Stimulated activated CD4-positive, alpha-beta T cell treated with anti-CD3 and anti-CD28 coated beads, Interleukin-1b, Interleukin-23, amount 100 ng/mL, for 1 hour (primary cell): ENCODE measurements around the gene ALX4.

Source experiments
- DNase-seq, 2 donors: peaks; one replicate each; pipeline ENCODE4 v3.0.0-alpha.2; 2020; ENCODE audit warnings: low read depth in 2 of 2

The ALX4 gene

DNA sequence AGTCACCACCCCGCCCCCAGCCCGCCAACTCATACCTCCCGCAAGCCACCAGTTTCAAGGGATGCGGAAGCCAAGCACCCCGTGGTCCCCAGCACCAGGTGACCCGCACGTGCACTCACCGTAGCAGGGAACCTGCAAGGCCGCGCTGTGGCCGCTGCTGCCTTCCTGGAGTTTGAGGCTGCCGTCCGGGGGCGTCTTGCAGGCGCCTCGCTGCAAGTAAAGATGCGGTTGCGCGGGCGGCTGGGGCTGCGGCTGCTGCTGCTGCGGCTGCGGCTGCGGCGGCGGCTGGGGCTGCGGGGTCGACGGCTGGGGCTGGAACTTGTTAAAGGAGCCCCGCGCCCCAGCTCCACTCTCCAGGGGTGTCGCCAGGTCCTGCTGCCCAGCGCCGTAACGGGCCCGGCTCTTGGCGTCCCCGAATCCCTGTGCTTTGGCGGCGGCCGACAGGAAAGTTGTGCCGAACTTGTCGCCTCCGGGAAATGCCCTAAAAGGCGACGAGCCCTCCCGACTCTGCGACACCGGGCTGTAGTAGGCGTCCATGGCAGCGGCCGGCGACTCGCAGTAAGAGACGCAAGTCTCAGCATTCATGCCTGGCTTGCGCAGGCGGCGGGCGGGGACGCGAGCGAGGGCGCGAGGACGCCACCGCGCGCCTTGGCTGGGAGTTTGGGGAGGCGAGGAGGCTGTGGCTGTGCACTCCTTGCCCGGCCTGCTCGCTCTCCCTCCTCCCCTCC, at the start of gene ALX4:
Gene ALX4, minus strand, starts transcription at position 662 of the 728 bp plus-strand sequence. Its CDS starts 77 bp downstream, at position 585.
- no peak for DNase-seq

- no peak for DNase-seq
These were observed 49.2 kb upstream of the ALX4 start for GRCh38 chr11:44359162-44359561.

DNA sequence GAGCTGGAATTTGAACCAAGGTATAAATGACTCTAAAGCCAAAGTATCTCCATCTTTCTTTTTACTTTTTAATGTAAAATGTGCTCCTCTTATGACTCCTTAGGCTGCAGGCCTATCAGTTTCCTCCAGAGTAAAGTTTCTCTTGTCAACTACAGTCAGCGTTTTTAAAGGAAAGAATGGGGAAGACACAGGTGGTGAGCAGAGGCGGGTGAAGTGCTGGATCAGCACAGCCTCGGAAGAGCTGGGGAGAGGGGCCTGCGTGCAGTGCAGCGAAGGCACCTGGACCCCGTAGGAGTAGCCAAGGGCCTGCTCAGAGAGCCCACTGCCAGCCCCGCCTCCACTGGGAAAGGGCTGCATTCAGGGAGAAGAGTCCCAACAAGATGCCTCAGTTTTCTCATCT, 48.8 kb upstream of the ALX4 start:
- DNase-seq = no peak

DNA sequence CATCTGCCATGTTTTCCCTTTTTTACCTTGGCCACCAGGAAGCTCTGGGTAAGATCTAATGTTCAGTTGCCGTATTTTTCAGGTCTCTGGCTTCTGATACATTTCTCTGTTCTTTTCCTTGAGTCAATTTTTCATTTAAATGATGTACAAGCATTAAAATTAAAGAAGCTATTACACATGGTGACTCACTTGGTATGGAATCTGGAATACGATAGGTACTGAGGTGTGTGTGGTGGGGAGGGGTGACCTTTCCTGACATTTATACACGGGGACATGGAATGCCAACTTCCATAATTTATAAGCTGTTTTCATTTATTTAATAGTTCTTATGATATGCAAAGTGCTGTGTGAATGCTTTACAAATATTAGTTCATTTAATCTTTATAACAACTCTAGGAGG, 47.8 kb upstream of the ALX4 start:
- DNase-seq = no peak

DNA sequence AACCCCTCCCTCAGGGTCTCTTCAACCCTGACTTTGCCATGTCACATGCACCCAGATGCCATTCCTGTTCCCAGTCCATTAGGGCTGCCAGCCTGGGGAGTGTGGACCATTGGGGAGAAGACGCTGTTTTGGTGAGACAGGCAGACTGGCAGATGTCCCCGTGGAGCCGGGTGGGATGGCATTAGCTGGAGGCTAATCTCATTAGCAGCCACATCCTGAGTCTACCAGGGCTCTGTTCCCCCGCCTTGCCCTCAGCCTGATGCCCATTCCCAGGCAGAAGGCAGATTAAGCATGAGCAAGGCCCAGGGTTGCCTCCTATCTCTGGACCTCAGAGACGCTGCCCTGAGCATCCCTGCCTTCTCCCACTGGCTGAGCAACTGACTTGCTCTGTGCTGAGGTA, 46.4 kb upstream of the ALX4 start:
- no peak for DNase-seq

GRCh38 chr11:44351898-44352498, 42.1 kb upstream of the ALX4 start:
- no peak for DNase-seq

DNA sequence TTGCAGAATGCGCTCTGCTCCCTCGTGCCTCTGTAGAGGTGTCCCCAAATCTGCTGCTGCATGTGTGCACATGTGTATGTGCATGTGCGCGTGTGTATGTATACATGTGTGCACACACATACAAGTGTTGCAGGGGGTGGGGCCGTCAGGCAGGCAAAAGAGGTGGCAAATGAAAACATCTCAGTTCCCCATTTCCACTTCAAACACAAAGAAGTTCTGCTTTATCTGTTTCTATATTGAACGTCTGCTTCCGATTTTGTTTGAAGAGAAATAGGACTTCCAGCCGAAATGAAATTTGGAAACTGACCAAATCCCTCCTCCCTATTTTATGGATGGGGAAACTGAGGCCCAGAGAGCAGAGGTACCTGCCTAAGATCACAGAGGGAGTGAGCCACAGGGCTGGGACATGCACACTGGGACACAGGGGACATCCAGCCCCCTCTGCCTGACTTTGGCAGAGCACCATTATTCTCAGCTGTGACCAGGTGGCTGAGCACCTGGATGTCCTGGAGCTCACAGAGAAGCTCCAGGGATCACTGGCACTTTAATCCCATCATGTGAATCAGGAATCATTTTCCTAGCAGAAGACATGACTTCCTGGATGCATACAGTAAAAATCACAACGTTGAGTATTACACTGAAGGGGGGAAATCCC, 41.2 kb upstream of the ALX4 start:
- DNase-seq = no peak

DNA sequence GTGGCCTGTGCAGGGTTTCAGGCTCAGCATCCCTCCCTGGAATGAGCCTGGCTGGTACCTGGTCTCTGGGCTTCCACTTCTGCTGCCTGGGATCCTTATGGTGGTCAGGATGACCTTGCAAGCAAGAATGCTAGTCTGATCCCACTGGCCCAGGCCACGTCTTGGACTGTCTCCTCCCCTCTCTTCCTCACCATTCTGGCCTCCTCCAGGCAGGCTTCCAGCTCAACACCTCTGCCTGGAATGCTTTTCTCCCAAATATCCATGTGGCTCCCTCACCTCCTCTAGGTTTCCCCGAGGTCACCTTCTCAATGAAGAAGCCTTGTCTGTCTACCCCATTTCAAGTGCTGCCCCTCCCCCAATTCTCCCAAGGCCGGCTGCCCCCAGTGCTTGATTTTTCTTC, 39.4 kb upstream of the ALX4 start:
- no peak for DNase-seq

- DNase-seq = no peak
These were observed 38.8 kb upstream of the ALX4 start for GRCh38 chr11:44348721-44349120.

DNA sequence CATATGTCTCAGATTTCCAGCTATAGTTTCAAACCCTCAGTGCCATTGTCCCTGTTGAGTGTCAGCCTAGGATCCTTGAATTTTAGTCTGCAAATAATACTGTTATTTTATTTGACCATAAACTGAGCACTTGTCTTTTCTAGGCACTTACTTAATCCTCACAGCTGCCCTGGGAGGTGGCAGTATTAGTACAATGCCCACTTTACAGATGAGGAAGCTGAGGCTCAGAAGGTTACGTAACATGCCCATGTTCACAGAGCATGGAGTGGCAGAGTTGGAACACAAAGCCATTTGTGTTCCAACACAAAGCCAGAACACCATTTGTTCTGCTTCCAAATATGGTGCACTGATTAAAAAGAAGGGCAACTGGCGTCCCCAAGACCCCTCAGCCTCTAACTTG, 38.2 kb upstream of the ALX4 start:
- no peak for DNase-seq

DNA sequence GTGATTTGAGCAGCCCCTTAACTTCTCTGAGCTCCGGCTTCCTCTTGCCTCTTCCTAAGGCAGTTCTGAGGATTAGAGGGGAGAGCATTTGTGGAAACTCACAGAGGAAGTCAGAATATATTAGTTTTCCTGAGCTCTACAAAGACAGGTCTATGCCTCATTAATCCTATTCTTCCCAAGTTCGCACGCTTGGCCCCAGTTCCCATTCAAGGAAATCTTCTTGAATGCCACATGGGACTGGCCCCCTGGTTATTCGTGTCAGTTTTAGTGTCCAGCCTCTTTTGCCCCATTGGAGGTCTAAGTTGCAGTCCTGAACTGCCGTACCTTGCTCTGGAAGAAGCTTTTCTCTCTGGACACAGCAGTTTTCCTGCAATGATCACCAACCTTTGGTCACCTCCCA, 37.6 kb upstream of the ALX4 start:
- DNase-seq = no peak

- DNase-seq = no peak
These were observed 37.0 kb upstream of the ALX4 start for GRCh38 chr11:44346983-44347382.

DNA sequence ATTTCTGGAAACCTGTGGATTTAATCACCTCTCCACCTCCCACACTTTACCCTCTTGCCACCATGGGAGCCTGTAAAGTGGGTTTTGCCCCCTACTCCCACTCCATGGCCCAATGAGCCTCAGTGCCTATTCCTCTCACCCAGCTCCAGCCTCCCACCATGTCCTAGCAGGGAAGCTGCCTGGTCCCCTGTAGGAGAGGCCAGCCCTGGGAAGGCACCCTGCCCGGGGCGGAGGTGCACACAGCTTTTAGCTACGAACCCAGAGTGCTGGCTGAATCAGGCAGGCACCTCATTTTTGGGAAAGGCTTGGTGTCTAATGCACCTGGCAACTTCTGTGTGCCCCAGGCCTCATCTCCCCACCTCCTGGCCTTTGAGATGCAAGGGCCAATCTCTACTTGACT, 35.8 kb upstream of the ALX4 start:
- no peak for DNase-seq

- DNase-seq = no peak
These were observed 35.0 kb upstream of the ALX4 start for GRCh38 chr11:44344921-44345320.

DNA sequence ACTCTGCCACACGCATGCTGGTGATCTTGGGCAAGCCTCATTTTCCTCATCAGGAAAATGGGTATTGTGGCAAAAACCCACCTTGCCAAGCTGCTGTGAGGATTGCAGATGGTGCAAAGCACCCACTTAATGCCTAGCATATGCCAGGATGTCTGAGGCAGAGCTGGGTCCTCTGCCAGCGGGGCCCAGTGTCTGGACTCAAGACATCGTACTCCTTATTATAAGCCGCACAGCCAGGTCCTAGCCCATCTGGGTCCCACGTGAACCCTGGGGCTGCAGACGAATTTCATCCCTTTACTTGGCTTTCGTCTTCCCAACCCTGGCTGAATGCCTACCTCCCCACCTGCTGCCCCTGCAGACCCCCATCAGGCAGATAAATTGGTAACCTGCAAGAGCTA, 34.5 kb upstream of the ALX4 start:
- DNase-seq = no peak

DNA sequence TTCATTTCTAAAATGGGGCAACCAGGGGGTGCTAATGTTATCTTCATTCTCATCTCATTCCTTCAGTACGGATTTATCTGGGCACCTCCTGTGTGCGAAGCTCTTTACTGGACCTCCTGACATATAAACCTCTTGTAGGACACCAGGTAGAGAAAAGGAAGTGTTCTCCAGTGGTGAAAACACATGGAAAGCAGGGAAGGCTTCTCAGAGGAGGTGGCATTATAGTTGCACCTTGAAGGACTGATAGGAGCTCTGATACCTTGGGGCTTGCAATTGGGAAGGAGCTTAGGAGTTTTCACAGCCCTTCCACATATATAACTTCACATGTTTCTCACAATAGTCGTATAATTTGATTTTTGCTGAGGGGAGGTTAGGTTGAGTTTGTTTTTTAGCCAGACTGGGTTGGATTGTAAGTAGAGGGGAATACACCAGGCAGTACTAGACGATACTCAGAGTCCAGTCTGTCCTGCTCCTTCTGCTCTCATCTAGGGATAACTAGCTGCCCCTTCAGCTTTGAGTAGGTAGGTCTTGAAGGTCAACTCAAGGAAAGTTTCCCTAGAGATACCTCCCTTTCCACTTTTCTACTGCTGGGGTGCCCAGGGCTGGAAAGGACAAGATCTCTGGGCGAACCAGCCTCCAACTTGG, 34.0 kb upstream of the ALX4 start:
- no peak for DNase-seq

DNA sequence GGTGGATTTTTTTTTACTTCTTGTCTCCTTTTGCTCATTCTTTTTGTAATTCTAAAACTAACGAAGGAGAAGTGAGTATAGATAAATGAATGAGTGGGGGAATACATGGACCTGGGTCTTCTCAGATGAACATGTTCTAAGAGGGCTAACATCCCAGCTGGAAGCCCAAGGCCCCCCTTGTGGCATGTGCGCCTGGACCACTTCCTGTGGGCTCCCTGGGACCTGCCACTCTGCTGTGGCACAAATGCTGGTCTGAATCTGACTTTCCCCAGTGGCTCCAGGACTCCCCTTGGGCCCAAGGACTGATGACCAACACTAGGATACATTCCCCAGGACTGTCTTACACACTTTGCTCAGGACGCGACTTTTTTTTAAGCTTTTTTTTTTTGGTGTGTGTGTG, 32.7 kb upstream of the ALX4 start:
- no peak for DNase-seq

- no peak for DNase-seq
These were observed 30.7 kb upstream of the ALX4 start for GRCh38 chr11:44340656-44341055.

DNA sequence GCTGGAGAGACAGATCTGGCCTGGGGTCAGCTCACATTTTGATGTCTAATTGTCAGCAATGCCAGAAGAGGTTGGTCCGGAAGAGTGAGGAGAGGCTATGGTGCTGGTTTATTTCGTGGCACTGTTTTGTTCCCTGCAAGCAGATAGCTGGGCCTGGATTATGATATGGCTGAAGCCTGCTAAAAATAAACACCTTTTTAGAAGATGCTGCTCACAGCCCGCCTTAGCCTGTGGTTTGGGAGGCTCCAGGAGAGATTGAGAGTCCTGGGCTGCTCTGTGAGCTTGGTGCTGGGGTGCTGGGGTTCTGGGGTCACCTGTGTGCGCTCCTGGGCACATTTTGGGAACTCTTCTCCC, 29.6 kb upstream of the ALX4 start:
- DNase-seq = no peak

DNA sequence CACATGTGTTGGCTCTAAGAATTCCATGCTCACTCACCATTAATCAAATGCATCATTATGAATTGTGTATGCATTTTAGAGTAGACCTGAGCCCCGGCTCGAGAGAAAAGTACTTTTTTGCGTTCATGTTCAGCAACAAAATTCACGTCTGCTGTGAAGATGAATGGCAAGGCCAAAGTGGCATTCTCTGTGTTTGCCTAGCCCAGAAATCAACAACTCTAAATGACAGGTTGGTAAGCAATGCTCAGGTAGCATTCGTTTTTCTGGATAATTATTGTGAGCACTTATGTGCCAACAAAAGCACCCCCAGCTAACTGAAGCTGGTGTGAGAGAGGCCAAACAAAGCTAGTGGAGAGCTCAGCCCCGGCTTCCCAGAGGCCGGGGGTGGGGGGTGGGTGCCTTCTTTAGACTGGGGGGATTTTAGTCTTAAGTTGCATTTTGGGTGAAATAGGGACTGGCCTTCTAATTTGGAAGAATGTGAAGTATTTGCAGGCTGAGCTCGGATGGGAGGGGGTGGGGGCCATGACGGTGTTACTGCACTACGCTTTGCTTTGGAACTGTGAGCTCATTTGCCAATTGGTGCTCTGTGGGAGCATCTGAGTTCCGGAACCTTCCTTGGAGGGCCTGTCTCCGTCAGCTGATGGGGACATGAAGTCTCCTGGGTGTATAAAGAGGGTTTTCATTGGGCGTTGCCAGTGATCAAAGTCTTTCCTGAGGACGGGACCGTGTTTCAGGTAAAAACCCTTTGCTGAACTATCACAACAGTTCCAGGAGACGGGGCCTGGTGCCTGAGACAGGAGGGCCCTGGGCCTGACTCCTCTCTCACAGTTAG, 29.0 kb upstream of the ALX4 start:
- DNase-seq = no peak

- no peak for DNase-seq
These were observed 28.1 kb upstream of the ALX4 start for GRCh38 chr11:44338026-44338425.

- DNase-seq = no peak
These were observed 26.0 kb upstream of the ALX4 start for GRCh38 chr11:44335919-44336318.
